PFSK-1 (cell line): ENCODE measurements around the gene MACROD1.

ENCODE experiments used
- FOXP2 ChIP-seq: optimal IDR thresholded peaks from 2 replicates; pipeline ENCODE3; 2011; ENCODE audit warnings: borderline replicate concordance, control low read depth, inconsistent platforms; ENCODE audit not compliant: insufficient read depth; ENCODE audit errors: extremely low read length, extremely low read depth
- POLR2AphosphoS5 ChIP-seq: IDR thresholded peaks from 2 replicates; pipeline ENCODE4 v1.6.1; 2012; ENCODE audit warnings: low read depth, mild to moderate bottlenecking, control low read depth, low read length, moderate library complexity
- REST ChIP-seq, 2 experiments: IDR thresholded peaks; 2 replicates each; pipeline versions ENCODE4 v1.6.1 to v1.8.0; 2011 to 2012; ENCODE audit warnings: low read depth in 2 of 2, low read length in 2 of 2, control low read depth in 1 of 2, inconsistent platforms in 1 of 2, mild to moderate bottlenecking in 1 of 2, moderate library complexity in 1 of 2; ENCODE audit not compliant: insufficient read depth in 1 of 2
- SIN3A ChIP-seq: IDR thresholded peaks from 2 replicates; pipeline ENCODE4 v1.6.1; 2012; ENCODE audit warnings: mild to moderate bottlenecking, low read length, moderate library complexity, borderline replicate concordance; ENCODE audit not compliant: insufficient read depth
- TAF1 ChIP-seq: IDR thresholded peaks from 2 replicates; pipeline ENCODE4 v1.6.1; 2012; ENCODE audit warnings: low read length, control low read depth, borderline replicate concordance; ENCODE audit not compliant: insufficient read depth

MACROD1 gene

GRCh38 chr11:64029773-64030172, 136.1 kb downstream of the MACROD1 start:
- TF ChIP-seq TAF1 (no peak), FOXP2 (no peak), POLR2AphosphoS5 (no peak), REST (IDR thresholded peaks at IDR 0.05; ENCODE audit: insufficient read depth in 1 of 2, low read depth in 2 of 2, low read length in 2 of 2) (no peak), SIN3A (no peak)

DNA sequence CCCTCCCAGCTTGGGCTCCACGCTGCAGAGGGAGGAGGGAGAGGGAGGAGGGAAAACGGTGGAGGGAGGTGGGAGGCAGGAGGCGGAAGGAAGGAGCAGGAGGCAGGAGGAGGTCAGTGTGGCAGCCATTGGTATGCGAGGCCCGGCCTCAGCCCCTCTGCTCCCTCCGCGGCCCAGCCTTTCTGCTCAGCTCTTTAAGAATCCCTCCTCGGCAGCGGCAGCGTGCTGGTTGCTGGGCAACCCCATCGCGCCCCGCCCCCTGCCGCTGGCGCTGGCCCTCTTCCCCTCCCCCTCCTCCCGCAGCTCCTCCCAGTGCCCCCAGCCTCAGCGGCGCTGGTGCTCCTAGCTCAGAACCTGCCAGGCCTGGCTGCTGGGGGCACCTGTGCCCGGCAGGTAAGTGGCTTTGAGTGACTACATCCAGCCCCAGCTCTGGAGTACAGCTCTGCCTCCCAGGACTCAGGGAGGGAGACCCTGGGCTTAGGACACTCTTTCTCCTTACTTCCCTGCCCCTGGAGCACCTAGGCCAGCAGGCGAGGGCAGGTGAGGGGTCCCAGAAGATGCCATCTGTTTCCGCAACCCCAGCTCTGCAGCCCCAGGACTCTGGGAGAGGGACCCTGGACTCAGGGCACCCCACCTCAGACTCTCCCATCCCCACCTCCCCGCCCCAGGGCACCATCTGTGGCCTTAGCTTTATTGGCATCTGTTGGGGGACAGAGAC, 137.4 kb downstream of the MACROD1 start:
- TF ChIP-seq TAF1: no peak
- TF ChIP-seq SIN3A: no peak
- no peak for TF ChIP-seq POLR2AphosphoS5
- no peak for TF ChIP-seq FOXP2
- TF ChIP-seq REST (IDR thresholded peaks at IDR 0.05; ENCODE audit: insufficient read depth in 1 of 2, low read depth in 2 of 2, low read length in 2 of 2): no peak

- TF ChIP-seq SIN3A (no peak), FOXP2 (no peak), POLR2AphosphoS5 (no peak)
Measured at GRCh38 chr11:64027651-64028397, 138.1 kb downstream of the MACROD1 start.

GRCh38 chr11:64026575-64027205, 139.2 kb downstream of the MACROD1 start:
- TF ChIP-seq POLR2AphosphoS5 (no peak), TAF1 (no peak)

DNA sequence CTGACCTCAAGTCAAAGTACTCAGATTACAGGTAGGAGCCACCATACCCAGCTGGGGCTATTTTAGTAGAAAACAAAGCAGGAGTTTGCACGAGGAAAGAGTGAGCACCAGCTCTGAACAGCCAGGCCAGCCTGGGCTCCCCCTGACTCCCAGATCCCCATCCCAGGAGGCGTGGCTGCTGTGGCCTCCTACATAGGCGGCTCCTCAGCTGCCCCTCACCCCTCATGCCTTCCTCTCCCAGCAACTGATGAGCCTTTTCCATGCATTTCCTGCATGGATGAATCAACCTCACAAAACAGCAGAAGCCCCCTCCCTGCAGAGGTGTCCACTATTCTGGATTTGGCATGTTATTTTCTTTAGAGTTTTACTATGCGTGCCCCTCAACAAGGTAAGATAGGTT, 140.7 kb downstream of the MACROD1 start:
- TF ChIP-seq SIN3A (no peak), POLR2AphosphoS5 (no peak), REST (IDR thresholded peaks at IDR 0.05; ENCODE audit: insufficient read depth in 1 of 2, low read depth in 2 of 2, low read length in 2 of 2) (no peak), TAF1 (no peak), FOXP2 (no peak)
